IMR-90 (cell line): Measurements from ENCODE around the gene ADGRA1. TPM values are rescaled to one million over a fixed set of nuclear protein-coding genes. Genes with fewer than 3 reads are reported as not detected.

Source experiments
- ATAC-seq: fragments of 200-7000 bp; cut with Tn5 transposase; 2 replicates; pipeline ENCODE4 v1.9.1; 2020; ENCODE audit warnings: low read depth, mild to moderate bottlenecking, moderate library complexity
- BruUV-seq: library from RNA; stranded (reverse); fragments of 400-500 nt; replicated peaks from 2 replicates; lab custom pipeline; 2021; lab: Mats Ljungman, UMichigan
- CTCF ChIA-PET: fragments of 300-600 bp; formaldehyde crosslinking; extraction: SDS; loops from one replicate; lab custom pipeline; 2021; ENCODE audit warnings: antibody characterized with exemption; lab: Yijun Ruan, JAX
- POLR2A ChIA-PET: fragments of 300-600 bp; sonication (Branson Sonifier 250); formaldehyde crosslinking; loops from one replicate; lab custom pipeline; 2022; ENCODE audit warnings: antibody characterized with exemption; ENCODE audit not compliant: unreplicated experiment; lab: Charles Lee
- DNase-seq: peaks from one replicate; pipeline ENCODE4 v3.0.0; 2013
- H2AFZ ChIP-seq: replicated peaks from 2 replicates; pipeline ENCODE3; 2013; ENCODE audit warnings: low read length, mild to moderate bottlenecking; ENCODE audit not compliant: poor library complexity
- H2AK5ac ChIP-seq: 2 replicates; pipeline ENCODE4 v1.6.1; 2013; ENCODE audit warnings: low read depth, low read length, inconsistent platforms
- H2AK9ac ChIP-seq: replicated peaks from 2 replicates; pipeline ENCODE3; 2013; ENCODE audit warnings: mild to moderate bottlenecking, low read depth, low read length, moderate library complexity; ENCODE audit not compliant: poor library complexity
- H2BK120ac ChIP-seq: 2 replicates; pipeline ENCODE4 v1.6.1; 2013; ENCODE audit warnings: low read depth, low read length, inconsistent platforms
- H2BK15ac ChIP-seq: 3 replicates; pipeline ENCODE4 v1.6.1; 2013; ENCODE audit warnings: low read depth, low read length, inconsistent platforms
- H2BK20ac ChIP-seq: 2 replicates; pipeline ENCODE4 v1.6.1; 2013; ENCODE audit warnings: low read depth, mild to moderate bottlenecking, inconsistent platforms, low read length, moderate library complexity
- H2BK5ac ChIP-seq: 2 replicates; pipeline ENCODE4 v1.6.1; 2013; ENCODE audit warnings: mild to moderate bottlenecking, low read depth, low read length, inconsistent platforms; ENCODE audit not compliant: poor library complexity, severe bottlenecking
- H3K14ac ChIP-seq: replicated peaks from 2 replicates; pipeline ENCODE4 v1.6.1; 2013; ENCODE audit warnings: low read depth, low read length, inconsistent platforms
- H3K18ac ChIP-seq: 2 replicates; pipeline ENCODE4 v1.6.1; 2013; ENCODE audit warnings: low read depth, low read length, control low read depth
- H3K23ac ChIP-seq: 2 replicates; pipeline ENCODE4 v1.6.1; 2013; ENCODE audit warnings: low read depth, low read length, inconsistent platforms
- H3K27ac ChIP-seq: 2 replicates; pipeline ENCODE4 v1.5.1; 2013; ENCODE audit warnings: mild to moderate bottlenecking, control low read depth, low read length; ENCODE audit not compliant: insufficient read depth
- H3K27me3 ChIP-seq: 2 replicates; pipeline ENCODE4 v1.6.1; 2013; ENCODE audit warnings: low read length; ENCODE audit not compliant: control insufficient read depth, insufficient read depth
- H3K36me3 ChIP-seq: 2 replicates; pipeline ENCODE4 v1.6.1; 2013; ENCODE audit warnings: low read length, mixed read lengths; ENCODE audit not compliant: control insufficient read depth, insufficient read depth
- H3K4ac ChIP-seq: 2 replicates; pipeline ENCODE4 v1.6.1; 2013; ENCODE audit warnings: low read depth, low read length, inconsistent platforms
- H3K4me1 ChIP-seq: 2 replicates; pipeline ENCODE4 v1.6.1; 2013; ENCODE audit warnings: low read length, mixed read lengths; ENCODE audit not compliant: control insufficient read depth, insufficient read depth
- H3K4me2 ChIP-seq: 2 replicates; pipeline ENCODE4 v1.6.1; 2013; ENCODE audit warnings: low read depth, mild to moderate bottlenecking, control low read depth, low read length, moderate library complexity
- H3K4me3 ChIP-seq: 2 replicates; pipeline ENCODE4 v1.5.1; 2013; ENCODE audit warnings: low read depth, mild to moderate bottlenecking, control low read depth, low read length, moderate library complexity; ENCODE audit not compliant: insufficient read depth
- H3K56ac ChIP-seq: 2 replicates; pipeline ENCODE4 v1.6.1; 2013; ENCODE audit warnings: low read length, inconsistent platforms; ENCODE audit not compliant: insufficient read depth; ENCODE audit errors: extremely low read depth
- H3K79me1 ChIP-seq, 2 experiments: 2 replicates each; pipeline ENCODE4 v1.6.1; 2013; ENCODE audit warnings: low read length in 2 of 2, inconsistent platforms in 1 of 2, low read depth in 1 of 2
- H3K9ac ChIP-seq: 2 replicates; pipeline ENCODE4 v1.6.1; 2013; ENCODE audit warnings: low read depth, low read length, control low read depth
- H3K9me1 ChIP-seq: 2 replicates; pipeline ENCODE4 v1.6.1; 2013; ENCODE audit warnings: low read length, inconsistent platforms; ENCODE audit not compliant: insufficient read depth
- H3K9me3 ChIP-seq: 2 replicates; pipeline ENCODE4 v1.6.1; 2013; ENCODE audit warnings: low read length; ENCODE audit not compliant: control insufficient read depth, insufficient read depth
- H4K20me1 ChIP-seq: 2 replicates; pipeline ENCODE4 v1.6.1; 2013; ENCODE audit warnings: low read length, inconsistent platforms; ENCODE audit not compliant: insufficient read depth
- H4K5ac ChIP-seq: 2 replicates; pipeline ENCODE4 v1.6.1; 2013; ENCODE audit warnings: mild to moderate bottlenecking, low read depth, low read length, control low read depth
- H4K8ac ChIP-seq, 2 experiments: 2 replicates each; pipeline ENCODE4 v1.6.1; 2013; ENCODE audit warnings: low read depth in 2 of 2, low read length in 2 of 2, control low read depth in 1 of 2, inconsistent platforms in 1 of 2
- H4K91ac ChIP-seq: 2 replicates; pipeline ENCODE4 v1.6.1; 2013; ENCODE audit warnings: low read depth, low read length, inconsistent platforms; ENCODE audit not compliant: insufficient read depth
- BHLHE40 ChIP-seq: fragments of 150-350 bp; IDR thresholded peaks from 2 replicates; pipeline ENCODE4 v1.6.1; 2016; ENCODE audit warnings: mild to moderate bottlenecking, low read depth, low read length
- CEBPB ChIP-seq: IDR thresholded peaks from 2 replicates; pipeline ENCODE4 v1.6.1; 2012; ENCODE audit warnings: low read depth, low read length, improper control_type of control experiment
- MAZ ChIP-seq: IDR thresholded peaks from 2 replicates; pipeline ENCODE4 v1.6.1; 2012; ENCODE audit warnings: low read depth, mild to moderate bottlenecking, low read length, improper control_type of control experiment, moderate library complexity, borderline replicate concordance
- RAD21 ChIP-seq: IDR thresholded peaks from 2 replicates; pipeline ENCODE4 v1.6.1; 2012; ENCODE audit warnings: low read length, improper control_type of control experiment
- RFX5 ChIP-seq: IDR thresholded peaks from 2 replicates; pipeline ENCODE4 v1.8.0; 2012; ENCODE audit warnings: low read depth, mild to moderate bottlenecking, low read length, moderate library complexity
- SMC3 ChIP-seq: fragments of 150-350 bp; IDR thresholded peaks from 2 replicates; pipeline ENCODE4 v1.6.1; 2016; ENCODE audit warnings: low read depth, mild to moderate bottlenecking, antibody characterized with exemption, low read length, moderate library complexity
- WGBS, 2 experiments: methylation state at CpG; one replicate each; pipeline versions ENCODE4 v1.1.5 to v1.1.7; 2013; ENCODE audit warnings: missing lambda C conversion rate in 2 of 2; ENCODE audit not compliant: insufficient read length in 1 of 2; ENCODE audit errors: extremely low coverage in 2 of 2; 5-methylcytosine and 5-hydroxymethylcytosine counted together
- dilution Hi-C: fragments of 300-500 bp; cut with HindIII; formaldehyde crosslinking; loops from one replicate; pipeline ENCODE4 v1.14.3; 2018; ENCODE audit warnings: low sequenced_read_pairs; ENCODE audit not compliant: unreplicated experiment
- in situ Hi-C: fragments of 300-500 bp; cut with MboI; formaldehyde crosslinking; loops from 3 replicates; pipeline ENCODE4 v1.14.3; 2019; ENCODE audit warnings: low sequenced_read_pairs, inconsistent platforms, mixed read lengths
- intact Hi-C: fragments of 100-400 bp; cut with micrococcal nuclease; formaldehyde crosslinking; loops from 2 replicates; pipeline ENCODE4 v1.10.0; 2022
- polyA plus RNA-seq, 3 experiments: library from polyadenylated mRNA; depleted of rRNA; stranded (reverse); fragments of >200 nt; gene quantifications; 2 replicates each; pipeline ENCODE4 v1.2.3, GENCODE V29; 2012; ENCODE audit warnings: low replicate concordance in 1 of 3
- total RNA-seq: library from RNA; depleted of rRNA; stranded (reverse); fragments of >200 nt; gene quantifications from 2 replicates; pipeline ENCODE4 v1.2.3, GENCODE V29; 2012

The ADGRA1 gene
- total and polyA plus RNA-seq, 2 of the 4 experiments (the other 2 are of a cell fraction) = not detected

- Histone ChIP-seq H3K9me1 (no peaks in the 10 kb centered on the region), H3K4me2 (no peak overlapping the region), H3K56ac (no peak overlapping the region), H3K9ac (no peak overlapping the region), H3K27ac (no peak overlapping the region), H3K79me1 (no peaks in the 10 kb centered on the region), H4K8ac (no peak overlapping the region), H3K4ac (no peak overlapping the region), H3K4me3 (no peak overlapping the region), H3K18ac (no peak overlapping the region), H4K5ac (no peak overlapping the region), H3K27me3 (peaks cover 27% of the 10 kb centered on the region), H4K20me1 (no peaks in the 10 kb centered on the region; the same call in 1 of the 2 replicates), H3K4me1 (no peaks in the 10 kb centered on the region), H4K91ac (no peak overlapping the region), H3K9me3 (no peaks in the 10 kb centered on the region), H2BK15ac (no peak overlapping the region), H3K36me3 (no peaks in the 10 kb centered on the region), H2BK20ac (no peak overlapping the region), H3K14ac (no peak overlapping the region), H2AK9ac (no peak overlapping the region), H2AFZ (no peak overlapping the region), H2AK5ac (no peak overlapping the region), H2BK120ac (no peak overlapping the region), H2BK5ac (no peak overlapping the region), H3K23ac (no peak overlapping the region)
- no TSS peak for BruUV-seq
- WGBS, 2 experiments = 31% methylated on average over 13 of the region's 30 CpGs; no CpG with 5 or more reads in 1 of the 2 experiments
- ATAC-seq = peak; percentile 27; the same call in 1 of the 2 replicates
- dilution Hi-C loops (no loop called here), in situ Hi-C loops (no loop called here), intact Hi-C loops (no loop called here)
- ChIA-PET CTCF (no interaction called here), POLR2A (no interaction called here)
- TF ChIP-seq CEBPB (no peak), BHLHE40 (no peak), MAZ (no peak), SMC3 (no peak), RAD21 (no peak), RFX5 (no peak)
- no peak for DNase-seq
These were observed 48.5 kb upstream of the ADGRA1 start for GRCh38 chr10:133039107-133039802.
